H4 (cell line): ENCODE results near the gene APOA4. TPM values are rescaled to one million over a fixed set of nuclear protein-coding genes. Genes with fewer than 3 reads are reported as not detected.
"Not testable (repeated sequence)": the region's sequence is repeated elsewhere in the genome, so short reads cannot be mapped to it uniquely, and the experiment has no call there.

ENCODE experiments used
- DNase-seq: peaks from one replicate; pipeline ENCODE4 v3.0.0-alpha.2; 2015; ENCODE audit warnings: low spot score
- total RNA-seq: library from RNA; depleted of rRNA; stranded (reverse); fragments of >200 nt; shearing (Covaris generic); gene quantifications from 2 replicates; pipeline ENCODE4 v1.2.3, GENCODE V29; 2014

The APOA4 gene
- total RNA-seq, 1 experiment from 2014 or later = not detected

DNA sequence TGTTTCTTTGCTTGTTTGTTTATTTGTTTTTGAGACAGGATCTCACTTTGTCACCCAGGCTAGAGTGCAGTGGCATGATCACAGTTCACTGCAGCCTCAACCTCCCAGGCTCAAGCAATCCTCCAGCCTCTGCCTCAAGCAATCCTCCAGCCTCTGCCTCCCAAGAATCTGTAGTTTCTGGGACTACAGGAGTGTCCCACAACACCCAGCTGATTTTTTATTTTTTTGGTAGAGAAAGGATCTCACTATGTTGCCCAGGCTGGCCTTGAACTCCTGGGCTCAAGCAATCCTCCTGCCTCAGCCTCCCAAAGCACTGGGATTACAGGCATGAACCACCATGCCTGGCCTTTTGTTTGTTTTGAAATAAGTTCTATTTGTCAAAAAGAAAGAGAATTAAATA is 21.4 kb downstream of the APOA4 start:
- not testable (repeated sequence) for DNase-seq

GRCh38 chr11:116800610-116801009 is 22.5 kb downstream of the APOA4 start:
- DNase-seq = no peak

DNA sequence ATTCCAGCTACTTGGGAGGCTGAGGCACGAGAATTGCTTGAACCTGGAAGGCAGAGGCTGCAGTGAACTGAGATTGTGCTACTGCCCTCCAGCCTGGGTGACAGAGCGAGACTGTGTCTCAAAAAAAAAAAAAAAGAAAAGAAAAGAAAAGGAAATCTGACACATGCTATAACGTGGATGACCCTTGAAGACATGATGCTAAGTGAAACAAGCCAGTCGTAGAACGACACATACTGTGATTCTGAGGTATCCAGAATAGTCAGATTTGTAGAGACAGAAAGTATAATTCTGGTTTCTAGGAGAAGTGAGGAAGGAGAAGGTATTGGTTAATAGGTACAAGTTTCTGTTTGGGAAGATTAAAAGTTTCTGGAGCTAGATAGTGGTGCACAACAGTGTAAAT is 24.7 kb downstream of the APOA4 start:
- no peak for DNase-seq

GRCh38 chr11:116797816-116798215 is 25.3 kb downstream of the APOA4 start:
- DNase-seq = no peak

DNA sequence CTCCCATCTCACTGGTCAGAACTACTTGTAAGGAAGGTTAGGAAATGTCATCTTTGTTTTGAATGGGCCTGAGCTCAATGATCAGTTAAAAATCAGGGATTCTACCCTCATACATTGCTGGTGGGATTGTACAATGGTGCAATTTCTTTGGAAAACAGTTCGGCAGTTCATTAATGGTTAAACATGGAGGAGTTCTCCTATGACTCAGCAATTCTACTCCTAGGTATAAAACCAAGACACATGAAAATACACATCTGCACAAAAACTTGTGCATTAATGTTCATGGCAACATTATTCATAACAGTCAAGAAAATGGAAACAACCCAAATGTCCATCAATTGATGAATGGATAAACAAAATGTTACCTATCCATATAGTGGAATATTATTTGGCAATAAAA is 26.6 kb downstream of the APOA4 start:
- no peak for DNase-seq

- no peak for DNase-seq
Measured at GRCh38 chr11:116794851-116795250, 28.3 kb downstream of the APOA4 start.

- no peak for DNase-seq
Measured at GRCh38 chr11:116793772-116794097, 29.4 kb downstream of the APOA4 start.

DNA sequence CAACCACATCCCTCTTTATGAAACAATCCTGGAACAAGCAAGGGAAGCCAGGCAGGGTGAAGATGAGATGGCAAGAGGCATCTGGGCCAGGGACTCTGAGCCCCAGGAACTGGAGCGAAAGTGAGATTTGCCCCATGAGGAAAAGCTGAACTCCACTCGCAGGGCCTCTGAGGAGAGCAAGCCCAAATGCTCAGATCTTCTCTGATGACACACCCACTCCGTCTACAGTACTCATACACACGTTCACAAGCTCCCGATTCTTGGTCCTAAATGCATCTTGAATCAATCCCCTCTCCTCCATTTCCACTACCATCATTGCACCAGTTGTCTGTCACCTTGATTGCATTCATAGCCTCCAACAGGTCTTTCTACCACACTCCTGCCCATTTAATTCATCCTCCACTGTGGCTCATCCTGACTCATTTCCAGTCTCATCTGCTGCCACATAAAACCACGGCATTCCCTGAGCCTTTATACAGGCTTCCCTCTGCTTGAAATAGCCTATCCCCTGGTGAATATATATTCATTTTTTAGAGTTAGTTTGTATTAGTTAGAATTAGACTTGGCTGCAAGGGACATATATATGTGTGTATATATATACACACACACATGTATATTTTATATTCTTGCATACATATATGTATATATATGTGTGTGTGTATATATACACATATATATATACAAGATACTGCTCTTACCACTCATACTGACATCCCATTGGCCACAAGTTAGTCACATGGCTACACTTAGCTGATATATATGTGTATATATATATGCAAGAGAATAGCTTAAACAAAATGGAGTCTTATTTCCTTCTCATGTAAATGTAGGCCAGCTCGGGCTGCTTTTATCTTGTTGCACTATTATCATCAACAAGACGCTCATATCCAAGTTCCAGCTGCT is 30.0 kb downstream of the APOA4 start:
- no peak for DNase-seq

DNA sequence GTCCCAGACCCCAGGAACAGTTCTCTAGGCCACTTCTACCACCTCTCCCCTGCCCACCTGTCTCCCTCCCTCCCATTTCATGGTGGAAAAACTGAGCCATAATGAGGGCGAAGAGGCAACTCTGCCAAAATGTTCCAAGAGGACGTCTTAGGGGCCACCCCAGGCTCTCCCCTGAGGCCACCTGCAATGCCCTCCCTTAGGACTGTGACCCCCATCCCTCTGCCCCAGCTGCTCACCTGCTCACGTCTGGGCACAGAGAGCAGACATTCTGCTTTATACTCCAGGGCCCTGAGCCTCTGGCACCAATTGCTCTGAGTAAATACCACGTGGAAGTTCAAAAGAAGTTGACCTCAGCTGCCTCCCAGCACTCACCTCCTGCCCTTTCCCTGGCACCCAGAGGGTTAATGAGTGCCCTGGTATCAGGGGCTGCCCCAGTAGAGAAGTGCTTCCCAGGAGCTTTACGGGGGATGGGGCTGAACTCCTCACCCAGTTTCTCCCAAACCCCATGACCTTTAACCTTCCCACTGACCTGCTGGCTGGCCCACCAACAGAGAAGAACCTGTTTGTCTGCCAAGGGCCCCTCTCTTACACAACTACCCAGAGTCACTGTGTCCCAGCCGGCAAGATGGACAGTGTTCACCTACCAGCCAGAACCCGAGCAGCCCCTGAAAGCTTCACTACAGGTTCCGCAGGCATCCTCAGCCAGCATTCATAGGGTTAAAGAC is 30.8 kb downstream of the APOA4 start:
- no peak for DNase-seq

DNA sequence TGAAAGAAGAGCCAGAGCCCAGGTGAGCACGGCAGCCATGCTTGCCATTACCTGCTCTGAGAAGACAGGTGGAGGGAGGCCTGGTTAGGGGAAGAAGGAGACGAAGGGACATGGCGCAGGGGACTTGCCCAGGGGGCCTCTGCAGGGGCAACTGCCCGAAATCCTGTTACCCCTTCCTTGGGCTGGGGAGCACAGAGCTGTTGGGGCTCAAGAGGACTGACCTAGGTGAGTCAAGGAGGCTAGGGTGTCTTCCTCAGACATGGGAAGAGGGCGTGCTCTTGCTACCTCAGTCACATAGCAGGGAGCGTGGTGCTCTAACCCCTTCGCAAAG is 31.3 kb downstream of the APOA4 start, which contains the start of gene APOA5:
Gene APOA5, minus strand, starts transcription at position 67 of the 331 bp plus-strand sequence. Its CDS starts 19 bp downstream, at position 48.
- DNase-seq = no peak

GRCh38 chr11:116791002-116791812 is 31.9 kb downstream of the APOA4 start:
- peak; percentile 29 for DNase-seq

DNA sequence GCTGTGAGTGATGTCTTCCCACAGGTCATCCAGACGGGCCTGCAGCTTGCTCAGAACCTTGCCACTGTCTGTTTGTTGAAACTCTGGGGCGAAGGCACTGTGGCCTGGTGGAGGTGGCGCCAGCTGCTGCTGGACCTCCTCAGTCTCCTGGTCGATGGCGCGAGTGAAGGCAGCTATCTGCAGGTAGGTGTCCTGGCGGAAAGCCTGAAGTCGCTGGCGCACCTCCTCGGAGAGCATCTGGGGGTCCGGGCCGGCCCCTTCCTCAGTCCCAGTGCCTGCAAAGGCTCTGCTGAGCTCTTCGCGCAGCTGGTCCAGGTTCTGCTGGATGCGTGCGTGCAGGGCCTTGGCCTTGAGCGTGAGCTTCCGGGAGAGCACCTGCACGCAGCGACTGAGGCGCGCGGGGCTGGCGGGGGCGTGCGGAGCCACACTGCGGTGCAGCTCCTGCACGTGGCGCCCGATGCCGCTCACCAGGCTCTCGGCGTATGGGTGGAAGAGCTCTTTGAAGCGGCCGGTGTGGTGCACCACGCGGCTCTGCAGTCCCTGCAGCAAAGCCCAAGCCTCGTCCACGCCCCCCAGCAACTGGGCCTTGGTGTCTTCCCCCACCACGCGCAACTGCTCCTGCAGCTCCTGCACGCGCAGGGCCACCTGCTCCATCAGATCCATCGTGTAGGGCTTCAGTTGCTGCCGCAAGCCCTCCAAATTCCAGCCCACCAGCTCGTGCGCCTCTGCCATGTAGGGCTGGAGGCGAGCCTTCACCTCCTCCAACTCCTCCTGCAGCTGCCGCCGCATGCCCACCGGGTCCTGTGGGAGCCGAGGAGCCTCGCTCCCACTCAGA is 32.7 kb downstream of the APOA4 start:
- no peak for DNase-seq

DNA sequence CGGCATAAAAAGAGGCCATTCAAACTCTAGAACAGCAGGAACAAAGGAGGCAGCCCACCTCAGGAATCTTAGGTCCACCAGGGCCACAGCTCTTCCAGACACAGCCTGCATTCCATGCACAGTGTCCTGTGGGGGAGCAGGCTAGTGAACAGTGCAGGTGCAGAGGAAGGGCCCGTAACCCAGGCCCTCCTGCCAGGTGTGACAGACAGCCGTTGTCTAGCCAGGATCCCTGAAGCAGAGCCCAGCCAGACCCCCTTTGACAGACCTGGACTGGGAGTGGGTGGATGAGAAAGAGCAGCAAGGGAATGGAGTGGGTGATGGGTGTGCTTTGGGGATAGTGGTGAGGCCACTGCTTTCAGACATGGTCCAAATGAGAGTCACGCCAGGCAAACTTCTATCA is 34.1 kb downstream of the APOA4 start:
- DNase-seq = no peak

- DNase-seq = no peak
Measured at GRCh38 chr11:116788534-116788933, 34.6 kb downstream of the APOA4 start.

GRCh38 chr11:116787786-116788486 is 35.2 kb downstream of the APOA4 start, which contains the start of gene ZPR1:
Gene ZPR1, minus strand, starts transcription at chr11:116788023. Its CDS starts 33 bp downstream, at chr11:116787990.
- peak; percentile 51 for DNase-seq

GRCh38 chr11:116787436-116787785 is 35.7 kb downstream of the APOA4 start:
- no peak for DNase-seq

GRCh38 chr11:116786966-116787365 is 36.1 kb downstream of the APOA4 start:
- no peak for DNase-seq

- no peak for DNase-seq
Measured at GRCh38 chr11:116786326-116786725, 36.8 kb downstream of the APOA4 start.

- no peak for DNase-seq
Measured at GRCh38 chr11:116782728-116783127, 40.4 kb downstream of the APOA4 start.

DNA sequence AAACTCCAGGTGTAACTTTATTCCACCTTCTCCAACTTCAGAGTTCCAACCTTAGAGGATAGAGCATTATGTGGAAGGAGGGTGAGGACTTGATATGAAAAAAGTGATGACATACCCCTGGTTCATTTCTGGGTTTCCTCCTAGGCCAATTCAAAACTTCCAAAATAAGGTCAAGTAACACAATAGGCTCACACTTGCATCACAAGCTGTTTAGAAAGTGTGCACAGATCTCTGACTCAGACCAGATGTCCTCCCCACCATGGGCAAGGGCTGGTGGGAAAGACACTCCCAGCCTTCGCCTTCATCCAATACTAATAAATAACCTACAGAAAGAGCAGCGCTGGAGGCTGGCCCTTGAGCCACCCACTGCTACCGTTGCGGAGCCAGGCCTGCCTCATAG is 44.5 kb downstream of the APOA4 start:
- DNase-seq = no peak

DNA sequence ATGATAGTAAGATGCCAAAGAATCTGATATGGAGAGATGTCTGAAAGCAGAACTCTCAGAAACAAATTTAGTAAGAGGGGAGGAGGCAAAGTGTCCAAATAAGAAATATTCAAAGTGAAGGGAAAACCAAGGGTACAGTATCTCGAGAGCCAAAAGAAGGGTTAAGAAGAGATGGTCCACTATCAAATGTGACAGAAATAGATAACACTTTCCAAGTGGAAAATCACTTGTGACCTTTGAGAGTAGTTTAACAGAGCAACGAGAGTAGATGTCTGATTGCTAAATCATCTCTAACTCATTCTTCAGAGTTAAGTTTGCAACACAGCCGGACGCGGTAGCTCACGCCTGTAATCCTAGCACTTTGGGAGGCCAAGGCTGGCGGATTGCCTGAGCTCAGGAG is 46.0 kb downstream of the APOA4 start:
- DNase-seq = no peak
